Measurements from ENCODE around the gene ZDHHC11. TPM values are rescaled to one million over a fixed set of nuclear protein-coding genes. Genes with fewer than 3 reads are reported as not detected.

The ZDHHC11 gene
- total RNA-seq, 1 experiment from 2014 or later = 17.0 TPM

- H3K79me2 ChIP-seq (ENCODE audit: insufficient read depth, low read length) = no peaks in the 10 kb centered on the region
- ChIA-PET CTCF (no interaction called here), RAD21 (ENCODE audit: low non-redundant PET in 1 of 2, low total read pairs in 2 of 2, uncharacterized antibody in 2 of 2, unreplicated experiment in 2 of 2) (no interaction called here), POLR2A (no interaction called here)
- no peaks in the 10 kb centered on the region for H3K9me2 ChIP-seq (ENCODE audit: insufficient read depth)
- no peak for DNase-seq (ENCODE audit: low read depth, low spot score)
- no TSS peak for BruUV-seq (replicated peaks)
- no peaks in the 10 kb centered on the region for H3K9me3 ChIP-seq (ENCODE audit: control insufficient read depth in 1 of 2, insufficient read depth in 1 of 2, low read depth in 1 of 2, low read length in 2 of 2)
- H2AFZ ChIP-seq (ENCODE audit: low read depth, low read length, poor library complexity, severe bottlenecking) = no peak overlapping the region
- H3K4me1 ChIP-seq (ENCODE audit: control insufficient read depth in 1 of 2, insufficient read depth in 2 of 2, low read length in 2 of 2) = no peaks in the 10 kb centered on the region
- no peak overlapping the region for H3K4me2 ChIP-seq (ENCODE audit: low read length)
- no peak for ATAC-seq
- no peak overlapping the region for H3K9ac ChIP-seq (ENCODE audit: low read length)
- no peaks in the 10 kb centered on the region for H4K20me1 ChIP-seq (ENCODE audit: insufficient read depth)
- H3K27me3 ChIP-seq (ENCODE audit: insufficient read depth, low read length) = no peaks in the 10 kb centered on the region
- intact Hi-C loops (cut with micrococcal nuclease) = no loop called here
- H3K36me3 ChIP-seq (ENCODE audit: control insufficient read depth in 1 of 2, insufficient read depth in 2 of 2, low read length in 2 of 2) = no peaks in the 10 kb centered on the region; a peak in 1 of 4 replicates
- no peak overlapping the region for H3K4me3 ChIP-seq (replicated peaks in 1 of 2; ENCODE audit: low read depth in 1 of 2, low read length in 2 of 2)
- TF ChIP-seq MAX (IDR thresholded peaks at IDR 0.05) (no peak), ZNF274 (IDR thresholded peaks at IDR 0.05; ENCODE audit: low read depth, low read length) (no peak), CTCF (IDR thresholded peaks at IDR 0.05 in 2 of 3, conservative IDR thresholded peaks at IDR 0.05 in 1 of 3; ENCODE audit: borderline replicate concordance in 1 of 3, insufficient read depth in 1 of 3, low read depth in 2 of 3, low read length in 2 of 3) (no peak), SP1 (IDR thresholded peaks at IDR 0.05; ENCODE audit: low read depth) (no peak), POLR2AphosphoS5 (IDR thresholded peaks at IDR 0.05; ENCODE audit: low read depth, low read length) (no peak), FOSL1 (IDR thresholded peaks at IDR 0.05; ENCODE audit: low read depth) (no peak), ZBTB33 (IDR thresholded peaks at IDR 0.05; ENCODE audit: extremely low read depth, insufficient replicate concordance, low read length) (no peak), JUND (IDR thresholded peaks at IDR 0.05) (no peak), SIN3A (IDR thresholded peaks at IDR 0.05; ENCODE audit: low read depth) (no peak), EZH2 (IDR thresholded peaks at IDR 0.05) (no peak), CBX3 (IDR thresholded peaks at IDR 0.05; ENCODE audit: low read depth) (no peak), CEBPB (IDR thresholded peaks at IDR 0.05; ENCODE audit: low read depth) (no peak), EGR1 (IDR thresholded peaks at IDR 0.05; ENCODE audit: low read depth) (no peak)
- no peak overlapping the region for H3K27ac ChIP-seq (ENCODE audit: low read depth, low read length)
Observed at GRCh38 chr5:819078-819477, 31.7 kb downstream of the ZDHHC11 start.
